Measurements from ENCODE around the gene DNAL4.

GRCh38 chr22:38837414-38837928 lies 43.5 kb upstream of the DNAL4 start:
- TF ChIP-seq POLR2A (IDR thresholded peaks at IDR 0.05; ENCODE audit: low read length) (no peak), GATA1 (IDR thresholded peaks at IDR 0.05; ENCODE audit: low read depth, low read length) (no peak)
